NCI-H1417 (cell line): ENCODE results near the gene KCND2.
"Not testable (repeated sequence)": the region's sequence is repeated elsewhere in the genome, so short reads cannot be mapped to it uniquely, and the experiment has no call there.

Experiments used
- DNase-seq, 3 experiments: peaks; one replicate each; lab custom pipeline; 2025; lab: John Stamatoyannopoulos, UW

The KCND2 gene

GRCh38 chr7:120272701-120273475 lies at the start of gene KCND2:
KCND2 (plus strand) TSS chr7:120273175.
- DNase-seq: peak; percentile 63 to 82 (median 79)

GRCh38 chr7:120226188-120226587 lies 46.8 kb upstream of the KCND2 start:
- DNase-seq: no peak

GRCh38 chr7:120227255-120227654 lies 45.7 kb upstream of the KCND2 start:
- no peak for DNase-seq

- no peak for DNase-seq
These were observed 43.9 kb upstream of the KCND2 start for GRCh38 chr7:120229084-120229483.

- DNase-seq: no peak
These were observed 39.6 kb upstream of the KCND2 start for GRCh38 chr7:120233338-120233737.

GRCh38 chr7:120240350-120240749 lies 32.6 kb upstream of the KCND2 start:
- not testable (repeated sequence) for DNase-seq

- DNase-seq: no peak
These were observed 31.0 kb upstream of the KCND2 start for GRCh38 chr7:120241973-120242372.

GRCh38 chr7:120254845-120255244 lies 18.1 kb upstream of the KCND2 start:
- no peak for DNase-seq

- DNase-seq: no peak
These were observed 16.5 kb upstream of the KCND2 start for GRCh38 chr7:120256344-120257070.

GRCh38 chr7:120259386-120259785 lies 13.6 kb upstream of the KCND2 start:
- DNase-seq: no peak

GRCh38 chr7:120260111-120260510 lies 12.9 kb upstream of the KCND2 start:
- DNase-seq: no peak

GRCh38 chr7:120272261-120272660 lies 714 bp upstream of the KCND2 start:
- DNase-seq: peak; percentile 71 to 87 (median 74)

GRCh38 chr7:120273476-120273975 lies 551 bp downstream of the KCND2 start:
- DNase-seq: peak; percentile 75 to 92 (median 85)

- DNase-seq: peak in 1 of 3 experiments; percentile 49
These were observed 1.5 kb downstream of the KCND2 start for GRCh38 chr7:120274482-120274881.

- no peak for DNase-seq
These were observed 1.9 kb downstream of the KCND2 start for GRCh38 chr7:120274899-120275298.

GRCh38 chr7:120276720-120277119 lies 3.7 kb downstream of the KCND2 start:
- peak in 1 of 3 experiments; percentile 15 for DNase-seq

GRCh38 chr7:120278773-120279172 lies 5.8 kb downstream of the KCND2 start:
- DNase-seq: peak in 2 of 3 experiments; percentile 21 to 81

GRCh38 chr7:120280743-120281142 lies 7.8 kb downstream of the KCND2 start:
- no peak for DNase-seq

- no peak for DNase-seq
These were observed 20.1 kb downstream of the KCND2 start for GRCh38 chr7:120293027-120293426.

GRCh38 chr7:120302190-120302589 lies 29.2 kb downstream of the KCND2 start:
- DNase-seq: no peak

GRCh38 chr7:120303105-120303504 lies 30.1 kb downstream of the KCND2 start:
- DNase-seq: no peak

- no peak for DNase-seq
These were observed 31.7 kb downstream of the KCND2 start for GRCh38 chr7:120304674-120305073.

- DNase-seq: peak in 1 of 3 experiments; percentile 44
These were observed 35.1 kb downstream of the KCND2 start for GRCh38 chr7:120307991-120308545.
